ENCODE results near the gene RMND5A.

DNA sequence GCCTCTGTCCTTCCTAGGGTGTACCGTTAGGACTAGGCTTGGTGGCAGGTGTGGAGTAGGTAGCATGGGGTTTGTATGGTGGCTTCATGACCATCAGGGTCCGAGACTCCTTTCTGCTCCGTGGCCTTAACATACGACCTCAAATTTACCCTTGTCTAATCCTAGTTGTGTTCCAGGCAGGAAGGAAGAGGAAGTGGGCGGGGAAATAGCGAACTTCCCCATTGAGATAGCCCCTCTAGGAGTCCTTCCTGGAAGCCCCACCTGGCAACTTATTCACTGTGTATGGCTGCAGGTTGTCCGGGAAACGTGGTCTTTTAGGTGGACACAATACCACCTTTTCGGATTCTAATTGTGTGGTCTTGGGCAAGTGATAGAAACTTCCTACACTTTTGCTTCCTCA, 61.3 kb downstream of the RMND5A start:
- TF ChIP-seq POLR2A (IDR thresholded peaks at IDR 0.05) (no peak), POLR2AphosphoS5 (IDR thresholded peaks at IDR 0.05) (peak in 1 of 3 donors; percentile 50)
- TF ChIP-seq, protein P1, sequence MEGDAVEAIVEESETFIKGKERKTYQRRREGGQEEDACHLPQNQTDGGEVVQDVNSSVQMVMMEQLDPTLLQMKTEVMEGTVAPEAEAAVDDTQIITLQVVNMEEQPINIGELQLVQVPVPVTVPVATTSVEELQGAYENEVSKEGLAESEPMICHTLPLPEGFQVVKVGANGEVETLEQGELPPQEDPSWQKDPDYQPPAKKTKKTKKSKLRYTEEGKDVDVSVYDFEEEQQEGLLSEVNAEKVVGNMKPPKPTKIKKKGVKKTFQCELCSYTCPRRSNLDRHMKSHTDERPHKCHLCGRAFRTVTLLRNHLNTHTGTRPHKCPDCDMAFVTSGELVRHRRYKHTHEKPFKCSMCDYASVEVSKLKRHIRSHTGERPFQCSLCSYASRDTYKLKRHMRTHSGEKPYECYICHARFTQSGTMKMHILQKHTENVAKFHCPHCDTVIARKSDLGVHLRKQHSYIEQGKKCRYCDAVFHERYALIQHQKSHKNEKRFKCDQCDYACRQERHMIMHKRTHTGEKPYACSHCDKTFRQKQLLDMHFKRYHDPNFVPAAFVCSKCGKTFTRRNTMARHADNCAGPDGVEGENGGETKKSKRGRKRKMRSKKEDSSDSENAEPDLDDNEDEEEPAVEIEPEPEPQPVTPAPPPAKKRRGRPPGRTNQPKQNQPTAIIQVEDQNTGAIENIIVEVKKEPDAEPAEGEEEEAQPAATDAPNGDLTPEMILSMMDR (IDR thresholded peaks at IDR 0.05 in 8 of 11, conservative IDR thresholded peaks at IDR 0.05 in 3 of 11) = no peak
